Ovary (tissue), 9 donors: Measurements from ENCODE around the gene WFIKKN2. TPM values are rescaled to one million over a fixed set of nuclear protein-coding genes. Genes with fewer than 3 reads are reported as not detected.
"Not testable (repeated sequence)": the region's sequence is repeated elsewhere in the genome, so short reads cannot be mapped to it uniquely, and the experiment has no call there.

Experiments used
- DNase-seq, 5 donors: peaks; one replicate each; pipeline ENCODE4 v3.0.0-alpha.2; 2019 to 2020
- H3K27ac ChIP-seq, 2 donors: fragments of 200-600 bp; one replicate each; pipeline versions ENCODE4 v1.5.1 to v1.8.0; 2019 to 2022
- H3K27me3 ChIP-seq: fragments of 200-600 bp; one replicate; pipeline ENCODE4 v1.8.0; 2022
- H3K36me3 ChIP-seq: fragments of 200-600 bp; sonication (generic); one replicate; pipeline ENCODE4 v1.5.1; 2019
- H3K4me1 ChIP-seq: one replicate; pipeline ENCODE4 v1.8.1; 2013; ENCODE audit warnings: mild to moderate bottlenecking, moderate library complexity; ENCODE audit not compliant: insufficient read depth
- H3K4me3 ChIP-seq: fragments of 200-600 bp; sonication (generic); one replicate; pipeline ENCODE4 v1.5.1; 2017
- H3K9me3 ChIP-seq, 2 donors: fragments of 200-600 bp in 1 of 2; sonication (generic) in 1 of 2; one replicate each; pipeline versions ENCODE4 v1.5.1 to v1.8.1; 2013 to 2019; ENCODE audit warnings: mild to moderate bottlenecking in 1 of 2, moderate library complexity in 1 of 2
- CTCF ChIP-seq, 3 donors: fragments of 450-650 bp in 2 of 3; fragments of 200-600 bp in 1 of 3; IDR thresholded peaks; one replicate each; pipeline versions ENCODE4 v1.5.1 to v1.8.0; 2016 to 2022; ENCODE audit warnings: antibody characterized with exemption in 3 of 3, mild to moderate bottlenecking in 1 of 3
- EP300 ChIP-seq: sonication (generic); formaldehyde crosslinking; IDR thresholded peaks from one replicate; pipeline ENCODE4 v1.6.1; 2017; ENCODE audit warnings: antibody characterized with exemption
- POLR2A ChIP-seq: fragments of 450-650 bp; IDR thresholded peaks from one replicate; pipeline ENCODE4 v1.6.1; 2017; ENCODE audit warnings: antibody characterized with exemption, mild to moderate bottlenecking, moderate library complexity
- WGBS, 3 donors: extraction: QIAGEN DNeasy Blood & Tissue Kit in 1 of 3; methylation state at CpG; one replicate each; pipeline versions ENCODE4 v1.1.5 to v1.1.7; 2013 to 2017; 5-methylcytosine and 5-hydroxymethylcytosine counted together
- intact Hi-C, 4 donors: fragments of 100-400 bp; cut with DNase I; formaldehyde crosslinking; loops; one replicate each; pipeline versions ENCODE4 v1.11.0 to v1.15.1; 2022 to 2023
- polyA plus RNA-seq, 2 donors: library from polyadenylated mRNA; stranded (reverse); fragments of 200-250 nt in 1 of 2; fragments of 350-450 nt in 1 of 2; fragmentation: Illumina TruSeq in 1 of 2; extraction: RNeasy Lipid Tissue Mini Kit (QIAGEN cat#74804) in 1 of 2; gene quantifications; one replicate each; pipeline ENCODE4 v1.2.3, GENCODE V29; 2013 to 2014
- total RNA-seq, 7 donors: library from RNA; depleted of rRNA in 2 of 7; stranded (reverse); fragments of >200 nt in 2 of 7; fragmentation: NEBNext Ultra II Directional in 3 of 7; extraction: Animal tissue kit (Norgen Biotek cat#: 25700) in 3 of 7; gene quantifications; one replicate each; pipeline versions ENCODE4 v1.1.0 to v1.2.4, GENCODE V29; 2016 to 2023
- donor health status: DM: no; HTN: no; CAD: no; lungs with moderate emphysema.
- donor health status: DM: no; HTN: no; CAD: no.
- donor health status: Bipolar disorder and iron deficiency.
- donor health status: DM: yes; HTN: yes; CAD: no.
- donor health status: DM: no; HTN: no; CAD: no.
- donor health status: DM: yes; HTN: yes; CAD: no.

WFIKKN2 gene
- total and polyA plus RNA-seq, 9 donors = 20.9 to 178 (median 91.3) TPM

GRCh38 chr17:50872710-50873424 is 37.5 kb downstream of the WFIKKN2 start:
- Histone ChIP-seq H3K27me3 (no peaks in the 10 kb centered on the region), H3K4me3 (no peak overlapping the region), H3K27ac (no peak overlapping the region), H3K36me3 (no peaks in the 10 kb centered on the region), H3K9me3 (no peaks in the 10 kb centered on the region), H3K4me1 (no peaks in the 10 kb centered on the region)
- no peak for DNase-seq
- 59 to 69% (median 67%) methylated on average over 4 of the region's 4 CpGs for WGBS, 3 donors
- intact Hi-C loops = no loop called here
- TF ChIP-seq CTCF (IDR thresholded peaks at IDR 0.05) = no peak
- TF ChIP-seq POLR2A = no peak
- no peak for TF ChIP-seq EP300

GRCh38 chr17:50875074-50875473 is 39.7 kb downstream of the WFIKKN2 start:
- H3K27ac ChIP-seq = no peak overlapping the region
- no peaks in the 10 kb centered on the region for H3K9me3 ChIP-seq
- intact Hi-C loops = no loop called here
- no peaks in the 10 kb centered on the region for H3K4me1 ChIP-seq
- no peak overlapping the region for H3K4me3 ChIP-seq
- WGBS, 3 donors = 60 to 65% (median 64%) methylated on average over 2 of the region's 2 CpGs
- no peak for TF ChIP-seq CTCF (IDR thresholded peaks at IDR 0.05)
- no peak for TF ChIP-seq EP300
- no peak for TF ChIP-seq POLR2A
- H3K27me3 ChIP-seq = no peaks in the 10 kb centered on the region
- no peak for DNase-seq
- no peaks in the 10 kb centered on the region for H3K36me3 ChIP-seq

- H3K9me3 ChIP-seq, H3K36me3 ChIP-seq, H3K4me3 ChIP-seq, H3K27ac ChIP-seq, H3K27me3 ChIP-seq, DNase-seq, H3K4me1 ChIP-seq, intact Hi-C loops: not testable (repeated sequence)
- 95 to 98% (median 98%) methylated on average over 9 of the region's 9 CpGs for WGBS, 3 donors
Observed at GRCh38 chr17:50877042-50877441, 41.7 kb downstream of the WFIKKN2 start.

- 96 to 100% (median 97%) methylated on average over 1 of the region's 1 CpG for WGBS, 3 donors
- no peak for DNase-seq
- no peaks in the 10 kb centered on the region for H3K4me1 ChIP-seq
- no peaks in the 10 kb centered on the region for H3K9me3 ChIP-seq
- TF ChIP-seq CTCF (IDR thresholded peaks at IDR 0.05) (no peak), EP300 (no peak), POLR2A (no peak)
- H3K27me3 ChIP-seq = no peaks in the 10 kb centered on the region
- no peak overlapping the region for H3K4me3 ChIP-seq
- H3K27ac ChIP-seq = no peak overlapping the region
- no peaks in the 10 kb centered on the region for H3K36me3 ChIP-seq
- intact Hi-C loops = no loop called here
Observed at GRCh38 chr17:50877838-50878237, 42.5 kb downstream of the WFIKKN2 start.

GRCh38 chr17:50879086-50879485 is 43.7 kb downstream of the WFIKKN2 start:
- Histone ChIP-seq H3K27ac (no peak overlapping the region), H3K27me3 (no peaks in the 10 kb centered on the region), H3K36me3 (no peaks in the 10 kb centered on the region), H3K9me3 (no peaks in the 10 kb centered on the region), H3K4me3 (no peak overlapping the region), H3K4me1 (no peaks in the 10 kb centered on the region)
- WGBS, 3 donors = 90 to 98% (median 94%) methylated on average over 5 of the region's 5 CpGs
- DNase-seq = no peak
- TF ChIP-seq POLR2A (no peak), CTCF (IDR thresholded peaks at IDR 0.05) (no peak)
- intact Hi-C loops = no loop called here
